Ovary (tissue), 3 donors: ENCODE measurements around the gene SGO2.

ENCODE experiments used
- EP300 ChIP-seq: sonication (generic); formaldehyde crosslinking; IDR thresholded peaks from one replicate; pipeline ENCODE4 v1.6.1; 2017; ENCODE audit warnings: antibody characterized with exemption
- POLR2A ChIP-seq: fragments of 450-650 bp; IDR thresholded peaks from one replicate; pipeline ENCODE4 v1.6.1; 2017; ENCODE audit warnings: antibody characterized with exemption, mild to moderate bottlenecking, moderate library complexity
- TF ChIP-seq, protein P1 (sequence below), 3 donors: fragments of 450-650 bp in 2 of 3; fragments of 200-600 bp in 1 of 3; IDR thresholded peaks; one replicate each; pipeline versions ENCODE4 v1.5.1 to v1.8.0; 2016 to 2022; ENCODE audit warnings: antibody characterized with exemption in 3 of 3, mild to moderate bottlenecking in 1 of 3
- donor health status: DM: no; HTN: no; CAD: no.

DNA sequence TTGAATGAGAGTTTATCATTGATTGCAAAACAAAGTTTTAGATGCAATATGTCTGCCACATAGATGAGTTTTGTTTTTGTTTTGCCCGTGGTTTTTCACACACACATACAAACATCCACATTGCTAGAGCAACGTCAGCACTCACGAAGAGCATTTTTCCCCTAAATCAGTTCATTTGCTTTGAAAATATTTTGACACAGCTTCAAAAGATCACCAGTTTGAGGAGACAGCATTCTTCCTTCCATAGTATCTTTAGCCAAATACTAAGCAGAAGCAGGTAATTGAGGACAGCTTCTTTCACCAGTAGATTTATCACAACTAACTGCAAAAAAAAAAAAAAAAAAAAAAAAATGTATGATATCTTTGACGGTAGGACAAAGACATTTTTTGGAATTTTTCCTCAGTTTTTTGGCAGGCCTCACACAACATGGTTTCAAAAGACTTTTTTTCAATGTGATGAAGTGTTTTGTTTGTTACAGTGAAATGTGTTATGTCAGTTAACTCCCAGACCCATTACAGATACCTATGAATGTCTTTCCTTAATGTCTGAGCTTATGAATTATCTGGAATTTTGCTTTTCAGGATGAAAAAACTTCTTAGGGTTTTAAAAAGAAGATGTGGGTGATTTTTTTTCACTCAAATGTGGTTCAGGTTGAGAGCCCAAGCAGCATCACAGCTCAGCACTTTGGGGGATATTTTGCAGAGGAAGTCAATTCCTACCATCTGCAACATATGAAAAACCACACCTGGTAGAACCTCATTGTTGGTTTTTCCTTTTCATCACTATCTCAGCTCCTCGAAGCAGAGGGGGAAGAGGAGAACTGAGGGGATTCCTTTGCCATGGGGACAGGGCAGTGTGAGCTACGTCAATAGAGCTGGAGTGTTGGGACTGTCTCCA, 91.4 kb downstream of the SGO2 start:
- TF ChIP-seq, protein P1, sequence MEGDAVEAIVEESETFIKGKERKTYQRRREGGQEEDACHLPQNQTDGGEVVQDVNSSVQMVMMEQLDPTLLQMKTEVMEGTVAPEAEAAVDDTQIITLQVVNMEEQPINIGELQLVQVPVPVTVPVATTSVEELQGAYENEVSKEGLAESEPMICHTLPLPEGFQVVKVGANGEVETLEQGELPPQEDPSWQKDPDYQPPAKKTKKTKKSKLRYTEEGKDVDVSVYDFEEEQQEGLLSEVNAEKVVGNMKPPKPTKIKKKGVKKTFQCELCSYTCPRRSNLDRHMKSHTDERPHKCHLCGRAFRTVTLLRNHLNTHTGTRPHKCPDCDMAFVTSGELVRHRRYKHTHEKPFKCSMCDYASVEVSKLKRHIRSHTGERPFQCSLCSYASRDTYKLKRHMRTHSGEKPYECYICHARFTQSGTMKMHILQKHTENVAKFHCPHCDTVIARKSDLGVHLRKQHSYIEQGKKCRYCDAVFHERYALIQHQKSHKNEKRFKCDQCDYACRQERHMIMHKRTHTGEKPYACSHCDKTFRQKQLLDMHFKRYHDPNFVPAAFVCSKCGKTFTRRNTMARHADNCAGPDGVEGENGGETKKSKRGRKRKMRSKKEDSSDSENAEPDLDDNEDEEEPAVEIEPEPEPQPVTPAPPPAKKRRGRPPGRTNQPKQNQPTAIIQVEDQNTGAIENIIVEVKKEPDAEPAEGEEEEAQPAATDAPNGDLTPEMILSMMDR (IDR thresholded peaks at IDR 0.05): no peak
- TF ChIP-seq EP300 (no peak), POLR2A (no peak)
